ENCODE measurements around the gene PRSS1.

Gene PRSS1

DNA sequence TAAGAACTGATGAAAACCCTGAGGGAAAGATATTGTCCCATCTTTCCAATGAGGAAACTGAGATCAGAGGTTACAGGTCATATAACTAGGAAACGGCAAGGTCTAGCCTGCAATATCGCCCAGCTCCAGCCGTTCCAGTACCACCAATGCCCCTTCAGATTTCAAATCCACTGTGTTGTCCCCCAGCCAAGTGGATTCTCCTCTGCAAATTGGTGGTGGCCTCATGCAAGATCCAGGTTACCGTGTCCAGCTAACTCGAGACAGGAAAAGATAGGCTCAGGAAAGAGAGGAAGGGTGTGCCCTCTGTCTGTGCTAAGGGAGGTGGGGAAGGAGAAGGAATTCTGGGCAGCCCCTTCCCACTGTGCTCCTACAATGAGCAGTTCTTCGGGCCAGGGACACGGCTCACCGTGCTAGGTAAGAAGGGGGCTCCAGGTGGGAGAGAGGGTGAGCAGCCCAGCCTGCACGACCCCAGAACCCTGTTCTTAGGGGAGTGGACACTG is 46.8 kb downstream of the PRSS1 start:
- no peak for DNase-seq

DNA sequence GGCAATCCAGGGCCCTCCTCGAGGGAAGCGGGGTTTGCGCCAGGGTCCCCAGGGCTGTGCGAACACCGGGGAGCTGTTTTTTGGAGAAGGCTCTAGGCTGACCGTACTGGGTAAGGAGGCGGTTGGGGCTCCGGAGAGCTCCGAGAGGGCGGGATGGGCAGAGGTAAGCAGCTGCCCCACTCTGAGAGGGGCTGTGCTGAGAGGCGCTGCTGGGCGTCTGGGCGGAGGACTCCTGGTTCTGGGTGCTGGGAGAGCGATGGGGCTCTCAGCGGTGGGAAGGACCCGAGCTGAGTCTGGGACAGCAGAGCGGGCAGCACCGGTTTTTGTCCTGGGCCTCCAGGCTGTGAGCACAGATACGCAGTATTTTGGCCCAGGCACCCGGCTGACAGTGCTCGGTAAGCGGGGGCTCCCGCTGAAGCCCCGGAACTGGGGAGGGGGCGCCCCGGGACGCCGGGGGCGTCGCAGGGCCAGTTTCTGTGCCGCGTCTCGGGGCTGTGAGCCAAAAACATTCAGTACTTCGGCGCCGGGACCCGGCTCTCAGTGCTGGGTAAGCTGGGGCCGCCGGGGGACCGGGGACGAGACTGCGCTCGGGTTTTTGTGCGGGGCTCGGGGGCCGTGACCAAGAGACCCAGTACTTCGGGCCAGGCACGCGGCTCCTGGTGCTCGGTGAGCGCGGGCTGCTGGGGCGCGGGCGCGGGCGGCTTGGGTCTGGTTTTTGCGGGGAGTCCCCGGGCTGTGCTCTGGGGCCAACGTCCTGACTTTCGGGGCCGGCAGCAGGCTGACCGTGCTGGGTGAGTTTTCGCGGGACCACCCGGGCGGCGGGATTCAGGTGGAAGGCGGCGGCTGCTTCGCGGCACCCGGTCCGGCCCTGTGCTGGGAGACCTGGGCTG is 47.5 kb downstream of the PRSS1 start:
- DNase-seq = no peak

DNA sequence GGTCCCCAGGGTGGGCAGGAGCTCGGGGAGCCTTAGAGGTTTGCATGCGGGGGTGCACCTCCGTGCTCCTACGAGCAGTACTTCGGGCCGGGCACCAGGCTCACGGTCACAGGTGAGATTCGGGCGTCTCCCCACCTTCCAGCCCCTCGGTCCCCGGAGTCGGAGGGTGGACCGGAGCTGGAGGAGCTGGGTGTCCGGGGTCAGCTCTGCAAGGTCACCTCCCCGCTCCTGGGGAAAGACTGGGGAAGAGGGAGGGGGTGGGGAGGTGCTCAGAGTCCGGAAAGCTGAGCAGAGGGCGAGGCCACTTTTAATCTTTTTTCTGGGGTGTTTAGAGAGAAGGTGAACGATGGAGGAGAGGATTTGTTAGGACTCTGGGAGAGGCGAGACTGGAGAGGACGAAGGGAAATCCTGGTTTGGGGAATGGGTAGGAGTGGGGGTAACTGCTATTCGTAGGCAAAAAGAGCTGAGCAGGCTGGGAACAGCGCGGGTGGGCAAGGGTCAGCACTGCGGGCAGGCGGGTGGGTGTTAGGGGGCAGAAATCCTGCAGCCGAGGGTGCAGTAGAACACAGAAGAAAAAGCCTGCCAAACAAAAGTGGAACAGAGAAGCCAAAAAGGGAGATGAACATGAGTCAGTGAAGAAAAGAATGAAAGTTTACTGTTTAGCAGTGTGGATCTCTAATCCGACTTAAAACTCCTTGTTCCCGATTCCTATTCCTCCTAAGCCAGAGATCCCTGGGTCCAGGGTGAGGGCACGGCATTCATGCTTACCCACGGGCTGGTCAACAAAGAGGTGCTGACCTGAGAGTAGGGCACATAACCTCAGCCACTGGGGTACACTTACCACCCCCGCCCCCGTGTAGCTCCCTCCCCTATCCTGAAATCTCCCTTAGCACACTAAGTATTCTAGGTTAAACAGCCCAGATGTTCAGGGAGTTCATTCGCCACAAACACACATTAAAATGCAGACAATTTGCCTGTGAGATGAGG is 48.4 kb downstream of the PRSS1 start:
- no peak for DNase-seq

DNA sequence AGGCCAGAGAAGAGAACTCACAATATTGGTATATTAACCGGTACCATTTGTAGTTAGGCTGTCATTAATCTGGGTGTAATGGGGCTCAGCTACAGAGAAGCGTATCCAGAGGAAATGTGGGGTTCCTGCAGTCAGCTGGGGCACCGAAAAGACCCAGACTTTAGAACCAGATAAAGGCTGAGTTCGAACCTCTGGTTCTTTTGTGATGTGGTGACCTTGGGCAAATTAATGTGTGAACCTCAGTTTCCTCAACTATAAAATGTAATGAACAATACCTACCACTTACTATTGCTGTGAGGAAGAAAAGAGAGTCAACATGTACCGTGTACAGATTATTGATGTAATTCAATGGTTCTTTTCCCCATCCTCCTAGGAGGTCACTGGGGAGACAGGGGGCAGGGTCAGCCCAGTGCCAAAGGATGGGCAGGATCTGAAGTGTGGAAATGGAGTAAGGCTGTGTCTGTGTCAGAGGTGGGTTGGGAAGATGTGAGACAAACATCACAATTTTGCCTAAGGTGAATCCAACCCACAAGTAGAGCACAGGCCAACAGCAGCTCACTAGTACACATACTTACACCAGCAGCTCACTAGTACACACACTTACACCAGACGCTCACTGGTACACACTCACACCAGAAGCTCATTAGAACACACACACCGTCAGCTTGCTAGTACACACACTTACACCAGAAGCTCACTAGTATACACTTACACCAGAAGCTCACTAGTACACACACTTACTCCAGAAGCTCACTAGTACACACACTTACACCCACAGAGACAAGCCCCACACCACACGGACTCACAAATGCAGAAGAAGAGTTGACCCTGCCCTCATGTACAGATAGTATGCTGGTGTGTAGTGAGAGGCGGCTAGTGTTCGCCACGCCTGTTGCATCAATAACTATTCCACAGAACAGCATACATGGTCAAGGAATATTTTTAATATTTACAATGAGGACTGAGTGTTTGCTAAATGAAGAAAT is 49.5 kb downstream of the PRSS1 start:
- no peak for DNase-seq

DNA sequence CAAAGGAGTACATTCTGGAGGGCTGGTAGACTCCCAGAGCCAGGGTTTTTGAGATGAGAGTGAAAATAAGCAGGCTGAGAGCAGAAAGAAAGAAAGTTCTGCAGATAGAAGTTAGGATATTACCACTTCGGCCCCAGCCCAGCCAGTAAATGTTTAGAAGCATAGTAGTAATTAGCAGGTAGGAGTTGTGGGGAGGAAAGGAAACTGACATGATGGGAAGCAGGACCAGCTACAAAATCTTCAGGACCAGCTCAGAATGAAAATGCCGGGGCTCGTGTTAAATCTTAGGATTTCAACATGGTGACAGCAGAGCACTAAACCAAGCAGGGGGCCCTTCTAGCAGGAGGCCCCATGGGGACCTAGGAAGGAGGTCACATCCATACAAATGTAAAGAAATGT is 50.2 kb downstream of the PRSS1 start:
- no peak for DNase-seq

DNA sequence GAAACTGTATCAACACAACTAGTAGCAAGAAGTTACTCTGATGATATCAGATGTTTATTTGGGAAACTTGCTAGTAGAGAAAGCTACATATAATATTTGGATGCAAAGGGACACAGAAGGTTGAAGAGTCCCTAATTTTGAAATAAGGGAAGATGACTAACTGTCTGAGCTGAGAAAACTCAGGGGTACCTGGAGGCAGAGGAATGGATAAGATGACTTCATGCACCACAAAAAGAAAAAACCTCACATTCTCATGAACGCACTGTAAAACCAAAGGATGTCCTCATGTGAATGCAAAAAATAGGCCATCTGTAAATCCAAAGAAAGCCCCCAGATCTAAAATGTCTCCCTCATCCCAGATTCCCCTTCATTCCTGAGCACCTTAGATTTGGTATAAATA is 50.8 kb downstream of the PRSS1 start:
- no peak for DNase-seq

DNA sequence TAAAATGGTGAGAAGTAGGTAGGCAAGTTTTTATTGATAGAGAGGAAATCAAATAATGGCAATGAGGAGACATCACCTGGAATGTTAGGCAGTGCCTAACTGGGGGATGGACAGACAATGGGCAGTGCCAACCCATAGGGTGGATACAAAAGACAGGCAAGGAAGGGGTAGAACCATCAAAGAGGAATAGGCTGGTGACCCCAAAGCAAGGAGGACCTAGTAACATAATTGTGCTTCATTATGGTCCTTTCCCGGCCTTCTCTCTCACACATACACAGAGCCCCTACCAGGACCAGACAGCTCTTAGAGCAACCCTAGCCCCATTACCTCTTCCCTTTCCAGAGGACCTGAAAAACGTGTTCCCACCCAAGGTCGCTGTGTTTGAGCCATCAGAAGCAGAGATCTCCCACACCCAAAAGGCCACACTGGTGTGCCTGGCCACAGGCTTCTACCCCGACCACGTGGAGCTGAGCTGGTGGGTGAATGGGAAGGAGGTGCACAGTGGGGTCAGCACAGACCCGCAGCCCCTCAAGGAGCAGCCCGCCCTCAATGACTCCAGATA is 51.5 kb downstream of the PRSS1 start:
- DNase-seq = no peak

DNA sequence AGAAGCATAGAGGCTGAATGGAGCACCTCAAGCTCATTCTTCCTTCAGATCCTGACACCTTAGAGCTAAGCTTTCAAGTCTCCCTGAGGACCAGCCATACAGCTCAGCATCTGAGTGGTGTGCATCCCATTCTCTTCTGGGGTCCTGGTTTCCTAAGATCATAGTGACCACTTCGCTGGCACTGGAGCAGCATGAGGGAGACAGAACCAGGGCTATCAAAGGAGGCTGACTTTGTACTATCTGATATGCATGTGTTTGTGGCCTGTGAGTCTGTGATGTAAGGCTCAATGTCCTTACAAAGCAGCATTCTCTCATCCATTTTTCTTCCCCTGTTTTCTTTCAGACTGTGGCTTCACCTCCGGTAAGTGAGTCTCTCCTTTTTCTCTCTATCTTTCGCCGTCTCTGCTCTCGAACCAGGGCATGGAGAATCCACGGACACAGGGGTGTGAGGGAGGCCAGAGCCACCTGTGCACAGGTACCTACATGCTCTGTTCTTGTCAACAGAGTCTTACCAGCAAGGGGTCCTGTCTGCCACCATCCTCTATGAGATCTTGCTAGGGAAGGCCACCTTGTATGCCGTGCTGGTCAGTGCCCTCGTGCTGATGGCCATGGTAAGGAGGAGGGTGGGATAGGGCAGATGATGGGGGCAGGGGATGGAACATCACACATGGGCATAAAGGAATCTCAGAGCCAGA is 52.5 kb downstream of the PRSS1 start:
- no peak for DNase-seq

DNA sequence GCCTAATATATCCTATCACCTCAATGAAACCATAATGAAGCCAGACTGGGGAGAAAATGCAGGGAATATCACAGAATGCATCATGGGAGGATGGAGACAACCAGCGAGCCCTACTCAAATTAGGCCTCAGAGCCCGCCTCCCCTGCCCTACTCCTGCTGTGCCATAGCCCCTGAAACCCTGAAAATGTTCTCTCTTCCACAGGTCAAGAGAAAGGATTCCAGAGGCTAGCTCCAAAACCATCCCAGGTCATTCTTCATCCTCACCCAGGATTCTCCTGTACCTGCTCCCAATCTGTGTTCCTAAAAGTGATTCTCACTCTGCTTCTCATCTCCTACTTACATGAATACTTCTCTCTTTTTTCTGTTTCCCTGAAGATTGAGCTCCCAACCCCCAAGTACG is 53.0 kb downstream of the PRSS1 start:
- DNase-seq = no peak
